B cell (primary cell): Measurements from ENCODE around the gene UNCX.

Experiments used
- EZH2 ChIP-seq: IDR thresholded peaks from 2 replicates; pipeline ENCODE4 v1.6.1; 2012; ENCODE audit warnings: borderline replicate concordance, low read depth, mild to moderate bottlenecking, moderate library complexity, low read length; ENCODE audit not compliant: insufficient read depth, poor library complexity, severe bottlenecking
- TF ChIP-seq, protein P1 (sequence below): fragments of 200-600 bp; IDR thresholded peaks from one replicate; pipeline ENCODE4 v1.8.0; 2022; ENCODE audit warnings: antibody characterized with exemption, mild to moderate bottlenecking

DNA sequence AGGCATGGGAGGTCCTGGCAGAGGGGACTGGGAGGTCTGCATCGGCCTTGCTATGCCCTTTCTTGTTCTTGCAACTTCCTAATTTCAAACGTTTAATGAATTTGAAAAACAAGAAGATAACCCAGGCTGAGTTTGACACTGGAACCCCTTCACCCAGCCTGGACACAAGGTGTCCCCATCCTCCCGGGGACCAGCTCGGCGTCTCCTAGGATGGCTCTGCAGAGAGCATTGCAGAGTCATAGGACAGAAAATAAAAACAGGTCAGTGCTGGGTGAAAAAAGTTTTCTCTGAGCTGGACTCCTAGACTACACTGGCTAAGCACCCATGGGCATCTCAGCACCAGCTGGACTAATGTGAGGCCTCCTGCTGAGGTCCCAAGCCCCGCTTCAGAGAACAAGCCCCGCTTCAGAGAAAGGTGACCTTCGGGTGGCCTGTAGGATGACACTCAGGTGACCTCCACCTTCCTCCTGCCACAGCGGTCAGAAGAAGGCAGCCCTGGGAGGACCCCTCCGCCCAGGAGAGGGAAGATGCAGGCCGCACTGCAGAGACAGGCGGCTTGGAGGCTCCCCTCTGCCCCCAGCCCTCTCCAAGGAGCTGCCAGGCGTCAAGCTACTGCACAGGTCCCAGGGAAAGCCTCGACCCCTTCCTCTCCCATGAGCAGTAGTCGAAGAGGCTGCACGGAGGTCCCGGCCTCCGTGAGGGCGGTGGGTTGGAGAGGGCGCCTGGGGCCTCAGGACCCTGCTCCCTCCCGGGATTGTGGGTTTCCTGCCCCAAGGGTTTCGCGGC lies 9.3 kb upstream of the UNCX start:
- TF ChIP-seq, protein P1, sequence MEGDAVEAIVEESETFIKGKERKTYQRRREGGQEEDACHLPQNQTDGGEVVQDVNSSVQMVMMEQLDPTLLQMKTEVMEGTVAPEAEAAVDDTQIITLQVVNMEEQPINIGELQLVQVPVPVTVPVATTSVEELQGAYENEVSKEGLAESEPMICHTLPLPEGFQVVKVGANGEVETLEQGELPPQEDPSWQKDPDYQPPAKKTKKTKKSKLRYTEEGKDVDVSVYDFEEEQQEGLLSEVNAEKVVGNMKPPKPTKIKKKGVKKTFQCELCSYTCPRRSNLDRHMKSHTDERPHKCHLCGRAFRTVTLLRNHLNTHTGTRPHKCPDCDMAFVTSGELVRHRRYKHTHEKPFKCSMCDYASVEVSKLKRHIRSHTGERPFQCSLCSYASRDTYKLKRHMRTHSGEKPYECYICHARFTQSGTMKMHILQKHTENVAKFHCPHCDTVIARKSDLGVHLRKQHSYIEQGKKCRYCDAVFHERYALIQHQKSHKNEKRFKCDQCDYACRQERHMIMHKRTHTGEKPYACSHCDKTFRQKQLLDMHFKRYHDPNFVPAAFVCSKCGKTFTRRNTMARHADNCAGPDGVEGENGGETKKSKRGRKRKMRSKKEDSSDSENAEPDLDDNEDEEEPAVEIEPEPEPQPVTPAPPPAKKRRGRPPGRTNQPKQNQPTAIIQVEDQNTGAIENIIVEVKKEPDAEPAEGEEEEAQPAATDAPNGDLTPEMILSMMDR: no peak
- TF ChIP-seq EZH2: no peak
